Brain microvascular endothelial cell (primary cell): ENCODE results near the gene EID2B.
A peak's percentile ranks its signal among the peaks of the same experiment; 100 is the strongest.

ENCODE experiments used
- DNase-seq: peaks from one replicate; pipeline ENCODE4 v3.0.0-alpha.2; 2020
- H3K27ac ChIP-seq: fragments of 250-450 bp; sonication (Bioruptor Pico); 2 replicates; pipeline ENCODE4 v1.5.1; 2020; ENCODE audit warnings: mild to moderate bottlenecking, moderate library complexity
- H3K27me3 ChIP-seq: fragments of 250-450 bp; sonication (Bioruptor Pico); replicated peaks from 2 replicates; pipeline ENCODE4 v1.5.1; 2020; ENCODE audit warnings: mild to moderate bottlenecking
- H3K36me3 ChIP-seq: fragments of 250-450 bp; sonication (Bioruptor Pico); replicated peaks from 2 replicates; pipeline ENCODE4 v1.5.1; 2020; ENCODE audit warnings: mild to moderate bottlenecking
- H3K4me3 ChIP-seq: 2 replicates; pipeline ENCODE4 v1.5.1; 2011; ENCODE audit warnings: low read depth, mild to moderate bottlenecking, control low read depth, low read length, moderate library complexity
- in situ Hi-C: cut with HindIII; loops from 2 replicates; pipeline ENCODE4 v1.10.0; 2017; ENCODE audit warnings: low sequenced_read_pairs, low pct_ligation_motif_present
- TF ChIP-seq, protein P1 (sequence below): IDR thresholded peaks from 2 replicates; pipeline ENCODE4 v1.5.1; 2011; ENCODE audit warnings: low read depth, mild to moderate bottlenecking, moderate library complexity, low read length, control low read depth, inconsistent platforms; ENCODE audit errors: missing control alignments

The EID2B gene

DNA sequence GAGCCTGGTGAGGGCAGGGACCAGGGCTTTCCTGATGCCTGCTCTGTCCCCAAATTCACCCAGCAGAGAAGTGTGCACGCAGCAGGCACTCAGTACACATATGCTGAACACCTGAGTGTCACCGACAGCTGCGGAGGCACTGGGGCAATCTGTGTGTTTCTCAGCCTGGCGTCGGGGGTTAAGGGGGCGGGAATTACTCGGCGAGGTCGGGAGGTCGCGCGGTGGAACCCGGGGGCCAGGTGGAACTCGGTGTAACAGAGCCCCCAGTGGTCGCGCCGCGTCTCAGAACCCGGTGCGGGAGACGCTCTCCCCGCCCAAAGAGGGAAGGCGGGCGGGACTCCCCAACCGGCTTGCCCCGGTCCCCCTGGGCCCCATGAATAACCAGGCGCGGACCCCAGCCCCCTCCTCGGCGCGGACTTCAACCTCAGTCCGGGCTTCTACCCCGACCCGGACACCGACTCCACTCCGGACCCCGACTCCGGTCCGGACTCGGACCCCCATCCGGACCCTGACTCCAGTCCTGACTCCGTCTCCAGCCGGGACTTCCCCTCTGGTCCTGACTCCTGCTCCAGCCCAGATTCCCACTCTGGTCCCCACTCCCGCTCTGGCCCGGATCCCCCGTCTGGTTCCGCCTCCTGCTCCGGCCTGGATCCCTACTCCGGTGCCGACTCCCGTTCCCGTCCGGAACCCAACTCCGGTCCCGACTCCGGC is 17.7 kb downstream of the EID2B start, which contains the start of gene SELENOV:
Gene SELENOV, plus strand, starts transcription at position 300 of the 711 bp plus-strand sequence. Its CDS starts 74 bp downstream, at position 374.
- no peak within 1 kb of the TSS for H3K27ac ChIP-seq
- DNase-seq, result no peak
- no peak within 1 kb of the TSS for H3K4me3 ChIP-seq
- H3K27me3 ChIP-seq, result peaks cover 34% of the 10 kb centered on the region
- in situ Hi-C loops, result no loop called here
- no peaks in the 10 kb centered on the region for H3K36me3 ChIP-seq
- TF ChIP-seq, protein P1, sequence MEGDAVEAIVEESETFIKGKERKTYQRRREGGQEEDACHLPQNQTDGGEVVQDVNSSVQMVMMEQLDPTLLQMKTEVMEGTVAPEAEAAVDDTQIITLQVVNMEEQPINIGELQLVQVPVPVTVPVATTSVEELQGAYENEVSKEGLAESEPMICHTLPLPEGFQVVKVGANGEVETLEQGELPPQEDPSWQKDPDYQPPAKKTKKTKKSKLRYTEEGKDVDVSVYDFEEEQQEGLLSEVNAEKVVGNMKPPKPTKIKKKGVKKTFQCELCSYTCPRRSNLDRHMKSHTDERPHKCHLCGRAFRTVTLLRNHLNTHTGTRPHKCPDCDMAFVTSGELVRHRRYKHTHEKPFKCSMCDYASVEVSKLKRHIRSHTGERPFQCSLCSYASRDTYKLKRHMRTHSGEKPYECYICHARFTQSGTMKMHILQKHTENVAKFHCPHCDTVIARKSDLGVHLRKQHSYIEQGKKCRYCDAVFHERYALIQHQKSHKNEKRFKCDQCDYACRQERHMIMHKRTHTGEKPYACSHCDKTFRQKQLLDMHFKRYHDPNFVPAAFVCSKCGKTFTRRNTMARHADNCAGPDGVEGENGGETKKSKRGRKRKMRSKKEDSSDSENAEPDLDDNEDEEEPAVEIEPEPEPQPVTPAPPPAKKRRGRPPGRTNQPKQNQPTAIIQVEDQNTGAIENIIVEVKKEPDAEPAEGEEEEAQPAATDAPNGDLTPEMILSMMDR, result no peak

DNA sequence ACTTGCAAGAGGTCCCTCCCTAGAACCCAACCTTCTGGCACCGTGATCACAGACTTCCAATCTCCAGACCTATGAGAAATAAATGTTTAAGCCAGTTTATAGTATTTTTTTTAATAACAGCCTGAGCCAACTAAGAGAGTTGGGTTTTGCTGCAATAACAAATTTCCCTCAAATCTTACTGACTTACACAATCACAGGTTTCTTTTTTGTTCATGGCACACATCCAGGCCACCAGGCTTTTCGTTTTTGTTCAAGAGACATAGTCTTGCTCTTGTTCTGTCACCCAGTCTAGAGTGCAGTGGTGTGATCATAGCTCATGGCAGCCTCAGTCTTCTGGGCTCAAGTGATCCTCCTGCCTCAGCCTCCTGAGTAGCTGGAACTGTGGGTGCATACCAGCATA is 19.7 kb downstream of the EID2B start:
- H3K4me3 ChIP-seq, result no peak overlapping the region
- in situ Hi-C loops, result no loop called here
- no peak for DNase-seq
- H3K27me3 ChIP-seq, result peaks cover 34% of the 10 kb centered on the region
- H3K27ac ChIP-seq, result no peak overlapping the region
- no peaks in the 10 kb centered on the region for H3K36me3 ChIP-seq
- TF ChIP-seq, protein P1, result no peak

DNA sequence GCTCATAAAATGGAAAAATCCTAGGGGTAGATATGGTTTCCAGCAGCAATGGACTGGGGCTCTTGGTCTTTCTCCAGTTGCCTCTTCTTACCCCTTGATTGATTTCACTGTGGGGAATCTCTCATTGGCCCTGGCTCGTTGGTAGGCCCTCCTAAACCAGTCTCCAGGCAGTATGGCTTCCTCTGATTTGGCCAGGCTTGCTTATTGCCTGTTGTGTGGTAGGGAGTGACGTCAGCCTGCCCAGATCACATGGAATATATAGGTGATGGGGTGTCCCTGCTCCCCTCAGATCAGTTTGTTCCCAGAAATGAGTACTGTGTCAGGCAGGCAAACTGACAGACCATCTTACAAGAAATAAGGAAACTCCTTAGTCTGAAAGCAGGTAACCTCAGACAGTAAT is 23.4 kb downstream of the EID2B start:
- Histone ChIP-seq H3K36me3 (no peaks in the 10 kb centered on the region), H3K4me3 (no peak overlapping the region), H3K27me3 (peaks cover 7% of the 10 kb centered on the region), H3K27ac (no peak overlapping the region)
- DNase-seq, result no peak
- TF ChIP-seq, protein P1, result no peak
- in situ Hi-C loops, result no loop called here

DNA sequence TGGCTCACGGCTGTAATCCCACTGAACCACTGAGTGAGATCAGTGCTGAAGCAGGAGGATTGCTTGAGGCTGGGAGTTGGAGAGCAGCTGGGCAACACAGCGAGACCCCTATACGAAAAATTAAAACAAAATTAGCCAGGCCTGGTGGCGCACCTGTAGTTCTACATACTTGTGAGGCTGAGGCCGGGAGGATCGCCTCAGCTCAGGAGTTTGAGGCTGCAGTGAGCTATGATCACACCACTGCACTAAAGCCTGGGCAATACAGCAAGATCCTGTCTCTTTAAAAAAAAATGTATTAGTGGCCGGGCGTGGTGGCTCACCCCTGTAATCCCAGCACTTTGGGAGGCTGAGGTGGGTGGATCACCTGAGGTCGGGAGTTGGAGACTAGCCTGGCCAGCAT is 24.0 kb downstream of the EID2B start:
- DNase-seq, result no peak
- no peak overlapping the region for H3K27ac ChIP-seq
- no peak overlapping the region for H3K4me3 ChIP-seq
- TF ChIP-seq, protein P1, result no peak
- peaks cover under 1% of the 10 kb centered on the region for H3K27me3 ChIP-seq
- no peaks in the 10 kb centered on the region for H3K36me3 ChIP-seq
- in situ Hi-C loops, result no loop called here

DNA sequence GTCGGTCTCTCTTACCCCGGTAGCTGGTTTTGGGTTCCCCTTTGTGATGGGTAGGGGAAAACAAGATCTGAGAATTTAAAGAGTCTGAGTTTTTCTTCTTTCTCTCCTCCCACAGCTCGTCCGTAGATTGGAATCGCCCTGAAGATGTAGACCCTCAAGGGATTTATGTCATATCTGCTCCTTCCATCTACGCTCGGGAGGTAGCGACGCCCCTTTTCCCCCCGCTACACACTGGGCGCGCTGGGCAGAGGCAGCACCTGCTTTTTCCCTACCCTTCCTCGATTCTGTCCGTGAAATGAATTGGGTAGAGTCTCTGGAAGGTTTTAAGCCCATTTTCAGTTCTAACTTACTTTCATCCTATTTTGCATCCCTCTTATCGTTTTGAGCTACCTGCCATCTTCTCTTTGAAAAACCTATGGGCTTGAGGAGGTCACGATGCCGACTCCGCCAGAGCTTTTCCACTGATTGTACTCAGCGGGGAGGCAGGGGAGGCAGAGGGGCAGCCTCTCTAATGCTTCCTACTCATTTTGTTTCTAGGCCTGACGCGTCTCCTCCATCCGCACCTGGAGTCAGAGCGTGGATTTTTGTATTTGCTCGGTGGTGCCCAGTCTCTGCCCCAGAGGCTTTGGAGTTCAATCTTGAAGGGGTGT is 24.8 kb downstream of the EID2B start:
- Histone ChIP-seq H3K27me3 (no peaks in the 10 kb centered on the region), H3K36me3 (no peaks in the 10 kb centered on the region), H3K4me3 (peak overlapping the region; percentile 59), H3K27ac (no peak overlapping the region)
- in situ Hi-C loops, result no loop called here
- no peak for DNase-seq
- TF ChIP-seq, protein P1, result no peak
